ENCODE data around the gene FHAD1.

The FHAD1 gene

GRCh38 chr1:15236746-15237145, 10.3 kb upstream of the FHAD1 start:
- no peak for DNase-seq (ENCODE audit: low read depth)
- H3K4me3 ChIP-seq (ENCODE audit: low read length): no peak overlapping the region
- TF ChIP-seq, protein P1, sequence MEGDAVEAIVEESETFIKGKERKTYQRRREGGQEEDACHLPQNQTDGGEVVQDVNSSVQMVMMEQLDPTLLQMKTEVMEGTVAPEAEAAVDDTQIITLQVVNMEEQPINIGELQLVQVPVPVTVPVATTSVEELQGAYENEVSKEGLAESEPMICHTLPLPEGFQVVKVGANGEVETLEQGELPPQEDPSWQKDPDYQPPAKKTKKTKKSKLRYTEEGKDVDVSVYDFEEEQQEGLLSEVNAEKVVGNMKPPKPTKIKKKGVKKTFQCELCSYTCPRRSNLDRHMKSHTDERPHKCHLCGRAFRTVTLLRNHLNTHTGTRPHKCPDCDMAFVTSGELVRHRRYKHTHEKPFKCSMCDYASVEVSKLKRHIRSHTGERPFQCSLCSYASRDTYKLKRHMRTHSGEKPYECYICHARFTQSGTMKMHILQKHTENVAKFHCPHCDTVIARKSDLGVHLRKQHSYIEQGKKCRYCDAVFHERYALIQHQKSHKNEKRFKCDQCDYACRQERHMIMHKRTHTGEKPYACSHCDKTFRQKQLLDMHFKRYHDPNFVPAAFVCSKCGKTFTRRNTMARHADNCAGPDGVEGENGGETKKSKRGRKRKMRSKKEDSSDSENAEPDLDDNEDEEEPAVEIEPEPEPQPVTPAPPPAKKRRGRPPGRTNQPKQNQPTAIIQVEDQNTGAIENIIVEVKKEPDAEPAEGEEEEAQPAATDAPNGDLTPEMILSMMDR (conservative IDR thresholded peaks at IDR 0.05; ENCODE audit: low read depth, low read length): no peak

DNA sequence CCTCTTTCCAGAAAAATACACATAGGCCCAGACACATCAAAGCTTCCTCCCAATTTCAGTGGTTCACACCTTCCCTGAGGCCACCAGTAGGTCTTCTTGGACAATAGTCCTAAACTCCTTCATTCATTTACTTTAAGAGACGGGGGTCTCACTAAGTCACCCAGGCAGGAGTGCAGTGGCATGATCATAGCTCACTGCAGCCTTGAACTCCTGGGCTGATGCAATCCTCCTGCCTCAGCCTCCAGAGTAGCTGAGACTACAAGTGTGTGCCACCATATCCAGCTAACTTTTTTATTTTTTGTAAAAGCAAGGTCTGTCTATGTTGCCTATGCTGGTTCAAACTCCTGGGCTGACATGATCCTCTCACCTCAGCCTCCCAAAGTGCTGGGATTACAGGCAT, 8.2 kb upstream of the FHAD1 start:
- H3K4me3 ChIP-seq (ENCODE audit: low read length): no peak overlapping the region
- DNase-seq (ENCODE audit: low read depth): no peak
- TF ChIP-seq, protein P1 (conservative IDR thresholded peaks at IDR 0.05; ENCODE audit: low read depth, low read length): no peak

DNA sequence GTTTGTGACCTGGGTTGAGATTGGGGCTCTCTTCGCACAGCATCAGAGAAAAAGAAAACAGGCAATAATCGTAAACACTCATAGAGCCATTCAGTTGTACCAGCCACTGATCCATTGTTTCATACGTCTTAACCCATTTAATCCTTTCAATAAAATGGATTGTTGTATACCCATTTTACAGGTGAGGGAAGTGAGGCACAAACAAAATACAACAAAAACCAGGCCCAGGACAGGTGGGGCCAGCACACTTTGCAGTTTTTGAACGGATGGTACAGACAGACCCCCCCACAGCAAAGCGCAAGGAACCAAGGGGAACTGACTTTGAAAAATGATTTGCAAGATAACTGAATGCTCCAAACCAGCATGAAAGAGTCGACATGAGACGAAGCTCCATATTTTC, 4.3 kb upstream of the FHAD1 start:
- TF ChIP-seq, protein P1 (conservative IDR thresholded peaks at IDR 0.05; ENCODE audit: low read depth, low read length): no peak

DNA sequence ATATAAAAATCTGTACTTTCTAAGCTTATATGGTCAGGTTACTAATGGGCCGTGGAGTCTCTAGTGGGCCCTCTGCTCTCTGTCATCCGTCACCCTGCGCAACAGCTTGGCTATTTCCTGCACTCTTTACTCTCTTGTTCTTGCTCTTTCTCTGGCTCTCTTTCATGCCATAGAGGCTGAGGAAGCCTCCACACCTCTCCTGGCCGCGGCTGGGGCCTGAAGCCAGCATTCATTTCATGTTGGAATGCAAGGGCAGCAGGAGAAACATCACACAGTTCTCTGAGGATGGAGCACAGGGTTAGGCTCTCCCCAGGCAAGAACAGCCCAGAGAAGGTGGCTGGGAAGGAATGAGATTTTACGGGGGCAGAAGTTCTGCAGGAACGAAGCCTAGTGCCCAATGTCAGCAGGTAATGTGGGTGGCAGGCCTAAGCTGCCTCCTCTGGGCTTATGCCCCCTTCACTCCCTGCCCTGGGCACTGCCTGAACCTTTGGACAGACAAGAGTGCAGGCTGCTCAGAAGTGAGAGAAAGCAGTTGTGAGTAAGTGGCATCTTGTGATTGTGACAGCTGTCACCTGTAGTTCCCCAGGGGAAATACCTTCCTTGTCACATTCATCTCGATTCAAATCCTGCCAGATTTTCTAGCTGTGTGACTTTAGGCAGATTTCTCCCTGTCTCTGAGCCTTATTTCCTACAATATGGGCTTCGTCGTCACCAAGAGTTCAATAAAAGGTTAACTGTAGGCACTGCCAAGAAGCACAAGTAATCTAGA, 3.6 kb upstream of the FHAD1 start:
- DNase-seq (ENCODE audit: low read depth): no peak
- TF ChIP-seq, protein P1 (conservative IDR thresholded peaks at IDR 0.05; ENCODE audit: low read depth, low read length): no peak
- H3K4me3 ChIP-seq (ENCODE audit: low read length): no peak overlapping the region

More for the DNA sequence above, 4.3 kb upstream of the FHAD1 start:
- DNase-seq (ENCODE audit: low read depth): no peak
- no peak overlapping the region for H3K4me3 ChIP-seq (ENCODE audit: low read length)

DNA sequence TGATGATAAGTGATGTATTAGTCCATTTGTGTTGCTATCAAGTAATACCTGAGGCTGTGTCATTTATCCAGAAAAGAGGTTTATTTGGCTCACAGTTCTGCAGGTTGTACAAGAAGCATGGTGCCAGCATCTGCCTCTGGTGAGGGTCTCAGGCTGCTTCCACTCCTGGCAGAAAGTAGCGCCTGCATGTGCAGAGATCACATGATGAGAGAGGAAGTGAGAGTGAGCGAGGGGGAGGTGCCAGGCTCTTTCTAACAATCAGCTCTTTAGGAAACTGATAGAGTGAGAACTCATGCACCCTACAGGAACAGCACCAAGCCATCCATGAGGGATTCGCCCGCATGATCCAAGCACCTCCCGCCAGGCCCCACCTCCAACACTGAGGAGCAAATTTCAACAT, 2.2 kb upstream of the FHAD1 start:
- H3K4me3 ChIP-seq (ENCODE audit: low read length): no peak overlapping the region
- DNase-seq (ENCODE audit: low read depth): no peak
- TF ChIP-seq, protein P1 (conservative IDR thresholded peaks at IDR 0.05; ENCODE audit: low read depth, low read length): no peak

DNA sequence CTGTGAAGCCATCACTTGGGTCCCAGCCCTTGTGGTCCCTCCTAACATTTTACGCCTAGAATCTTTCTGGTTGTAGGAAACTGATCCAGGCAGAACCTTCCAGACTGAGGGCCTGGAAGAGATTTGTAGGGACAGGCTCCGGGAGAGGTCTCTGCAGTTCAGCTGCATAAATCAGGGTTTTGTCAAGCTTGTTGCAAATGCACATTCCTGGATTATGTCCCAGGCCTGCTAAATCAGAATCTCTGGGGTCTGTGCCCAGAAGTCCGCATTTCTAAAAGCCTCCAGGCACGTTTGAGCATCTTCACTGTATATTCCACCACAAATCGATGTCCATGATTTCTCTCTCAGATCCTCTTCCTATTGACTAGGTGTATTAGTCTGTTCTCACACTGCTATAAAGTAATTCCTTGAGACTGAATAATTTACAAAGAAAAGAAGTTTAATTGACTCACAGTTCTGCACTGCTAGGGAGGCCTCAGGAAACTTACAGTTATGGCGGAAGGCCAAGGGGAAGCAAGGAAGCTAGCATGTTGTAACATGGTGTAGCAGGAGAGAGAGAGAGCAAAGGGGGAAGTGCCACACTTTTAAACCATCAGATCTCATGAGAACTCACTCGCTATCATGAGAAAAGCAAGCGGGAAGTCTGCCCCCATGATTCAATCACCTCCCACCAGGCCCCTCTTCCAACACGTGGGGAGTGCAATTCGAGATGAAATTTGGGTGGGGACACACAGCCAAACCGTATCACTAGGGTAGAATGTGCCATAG, 1.2 kb upstream of the FHAD1 start:
- TF ChIP-seq, protein P1 (conservative IDR thresholded peaks at IDR 0.05; ENCODE audit: low read depth, low read length): no peak
- no peak for DNase-seq (ENCODE audit: low read depth)
- H3K4me3 ChIP-seq (ENCODE audit: low read length): no peak overlapping the region
